Measurements from ENCODE around the gene DGKD.

The DGKD gene

DNA sequence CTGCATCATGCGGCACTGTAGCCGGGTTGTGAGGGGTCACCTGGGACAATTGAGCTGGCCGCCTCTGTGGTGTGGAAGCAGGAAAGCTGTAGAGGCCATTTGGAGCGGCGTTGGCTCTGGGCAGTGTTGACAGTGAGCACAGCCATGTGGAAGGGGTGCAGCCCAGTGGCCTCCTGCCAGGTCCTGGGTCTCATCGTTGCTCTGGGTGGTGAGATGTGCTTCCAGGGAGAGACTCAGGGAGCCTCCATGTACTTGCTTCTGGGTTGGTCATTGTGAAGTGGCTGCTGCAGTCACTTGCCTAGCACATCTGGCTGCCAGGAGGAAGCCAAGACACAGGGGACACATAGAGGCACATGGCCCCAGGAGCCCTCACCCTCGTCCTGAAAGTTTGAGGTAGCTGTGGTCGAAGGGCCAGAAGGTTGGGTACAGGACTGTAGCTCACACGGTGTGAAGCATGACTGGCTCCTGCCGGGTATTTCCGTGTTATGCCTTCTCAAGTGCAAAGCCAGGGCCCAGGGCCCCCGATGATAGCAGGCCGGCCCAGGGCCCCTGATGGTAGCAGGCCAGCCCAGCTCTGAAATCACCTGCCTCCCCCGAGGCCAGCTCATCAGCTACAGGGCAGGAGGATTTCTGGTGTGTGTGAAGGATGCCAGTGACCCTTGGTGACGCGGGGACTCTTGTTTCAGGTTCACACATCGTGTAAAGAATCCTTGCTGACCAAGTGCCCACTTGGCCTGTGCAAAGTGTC lies 82.6 kb downstream of the DGKD start:
- no peak overlapping the region for H3K4me2 ChIP-seq (ENCODE audit: insufficient read depth, low read length)

DNA sequence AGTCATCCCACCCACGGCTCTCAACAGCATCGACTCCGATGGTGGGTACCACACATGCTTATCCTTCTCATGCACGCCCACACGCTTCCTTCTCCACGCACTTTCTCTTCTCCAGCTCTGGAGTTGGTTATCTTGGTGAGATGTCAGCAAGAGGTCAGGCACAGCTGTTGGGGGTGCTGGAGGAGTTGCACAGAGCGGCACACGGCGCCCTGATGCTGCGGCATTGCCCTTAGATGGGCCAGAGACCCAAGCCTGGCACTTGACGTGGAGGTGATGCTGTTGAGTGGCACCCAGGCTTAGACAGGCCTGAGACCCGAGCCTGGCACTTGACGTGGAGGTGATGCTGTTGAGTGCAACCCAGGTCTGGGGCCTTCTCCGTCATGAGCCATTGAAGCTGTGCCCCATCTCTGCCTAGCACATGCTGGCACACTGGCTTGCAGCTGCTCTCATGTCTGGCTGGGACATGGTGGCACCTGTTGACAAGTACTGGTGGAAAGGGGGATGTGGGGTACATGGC lies 83.2 kb downstream of the DGKD start:
- 0 out of 2 replicates have a peak, but pooled peaks cover 7% of the 10 kb centered on the region for H4K20me1 ChIP-seq (ENCODE audit: insufficient read depth, low read length)
- H3K27me3 ChIP-seq (ENCODE audit: insufficient read depth, low read length, poor library complexity), result no peaks in the 10 kb centered on the region
- no peak overlapping the region for H3K4me3 ChIP-seq (ENCODE audit: low read depth in 1 of 2, low read length in 2 of 2)
- H3K4me2 ChIP-seq (ENCODE audit: insufficient read depth, low read length), result no peak overlapping the region
- no peak overlapping the region for H3K9ac ChIP-seq (ENCODE audit: low read depth, low read length)
- H2AFZ ChIP-seq (ENCODE audit: low read depth, low read length), result no peak overlapping the region
- no peaks in the 10 kb centered on the region for H3K79me2 ChIP-seq (ENCODE audit: insufficient read depth, low read length)
- H3K9me3 ChIP-seq (ENCODE audit: insufficient read depth, low read length, severe bottlenecking), result no peaks in the 10 kb centered on the region
- ATAC-seq (ENCODE audit: insufficient read depth, low read depth) (no peak), DNase-seq (no peak)
- no peaks in the 10 kb centered on the region for H3K4me1 ChIP-seq (ENCODE audit: insufficient read depth, low read length)
- TF ChIP-seq, protein P1, sequence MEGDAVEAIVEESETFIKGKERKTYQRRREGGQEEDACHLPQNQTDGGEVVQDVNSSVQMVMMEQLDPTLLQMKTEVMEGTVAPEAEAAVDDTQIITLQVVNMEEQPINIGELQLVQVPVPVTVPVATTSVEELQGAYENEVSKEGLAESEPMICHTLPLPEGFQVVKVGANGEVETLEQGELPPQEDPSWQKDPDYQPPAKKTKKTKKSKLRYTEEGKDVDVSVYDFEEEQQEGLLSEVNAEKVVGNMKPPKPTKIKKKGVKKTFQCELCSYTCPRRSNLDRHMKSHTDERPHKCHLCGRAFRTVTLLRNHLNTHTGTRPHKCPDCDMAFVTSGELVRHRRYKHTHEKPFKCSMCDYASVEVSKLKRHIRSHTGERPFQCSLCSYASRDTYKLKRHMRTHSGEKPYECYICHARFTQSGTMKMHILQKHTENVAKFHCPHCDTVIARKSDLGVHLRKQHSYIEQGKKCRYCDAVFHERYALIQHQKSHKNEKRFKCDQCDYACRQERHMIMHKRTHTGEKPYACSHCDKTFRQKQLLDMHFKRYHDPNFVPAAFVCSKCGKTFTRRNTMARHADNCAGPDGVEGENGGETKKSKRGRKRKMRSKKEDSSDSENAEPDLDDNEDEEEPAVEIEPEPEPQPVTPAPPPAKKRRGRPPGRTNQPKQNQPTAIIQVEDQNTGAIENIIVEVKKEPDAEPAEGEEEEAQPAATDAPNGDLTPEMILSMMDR (IDR thresholded peaks at IDR 0.05; ENCODE audit: borderline replicate concordance, extremely low read depth, low read length, poor library complexity, severe bottlenecking), result no peak
- no peak for TF ChIP-seq EZH2 (IDR thresholded peaks at IDR 0.05; ENCODE audit: borderline replicate concordance, low read depth, low read length, severe bottlenecking)
- peaks cover 54% of the 10 kb centered on the region for H3K36me3 ChIP-seq (ENCODE audit: insufficient read depth, low read length)
- H3K27ac ChIP-seq (ENCODE audit: low read length), result no peak overlapping the region

More for the DNA sequence above, 82.6 kb downstream of the DGKD start:
- Histone ChIP-seq H3K27me3 (ENCODE audit: insufficient read depth, low read length, poor library complexity) (no peaks in the 10 kb centered on the region), H3K9ac (ENCODE audit: low read depth, low read length) (no peak overlapping the region), H3K36me3 (ENCODE audit: insufficient read depth, low read length) (peaks cover 53% of the 10 kb centered on the region), H3K4me3 (ENCODE audit: low read depth in 1 of 2, low read length in 2 of 2) (no peak overlapping the region), H3K79me2 (ENCODE audit: insufficient read depth, low read length) (no peaks in the 10 kb centered on the region), H3K9me3 (ENCODE audit: insufficient read depth, low read length, severe bottlenecking) (no peaks in the 10 kb centered on the region), H2AFZ (ENCODE audit: low read depth, low read length) (no peak overlapping the region), H3K4me1 (ENCODE audit: insufficient read depth, low read length) (no peaks in the 10 kb centered on the region), H4K20me1 (ENCODE audit: insufficient read depth, low read length) (0 out of 2 replicates have a peak, but pooled peaks cover 7% of the 10 kb centered on the region), H3K27ac (ENCODE audit: low read length) (no peak overlapping the region)
- DNase-seq, result no peak
- no peak for ATAC-seq (ENCODE audit: insufficient read depth, low read depth)
- TF ChIP-seq, protein P1 (IDR thresholded peaks at IDR 0.05; ENCODE audit: borderline replicate concordance, extremely low read depth, low read length, poor library complexity, severe bottlenecking), result no peak
- no peak for TF ChIP-seq EZH2 (IDR thresholded peaks at IDR 0.05; ENCODE audit: borderline replicate concordance, low read depth, low read length, severe bottlenecking)

DNA sequence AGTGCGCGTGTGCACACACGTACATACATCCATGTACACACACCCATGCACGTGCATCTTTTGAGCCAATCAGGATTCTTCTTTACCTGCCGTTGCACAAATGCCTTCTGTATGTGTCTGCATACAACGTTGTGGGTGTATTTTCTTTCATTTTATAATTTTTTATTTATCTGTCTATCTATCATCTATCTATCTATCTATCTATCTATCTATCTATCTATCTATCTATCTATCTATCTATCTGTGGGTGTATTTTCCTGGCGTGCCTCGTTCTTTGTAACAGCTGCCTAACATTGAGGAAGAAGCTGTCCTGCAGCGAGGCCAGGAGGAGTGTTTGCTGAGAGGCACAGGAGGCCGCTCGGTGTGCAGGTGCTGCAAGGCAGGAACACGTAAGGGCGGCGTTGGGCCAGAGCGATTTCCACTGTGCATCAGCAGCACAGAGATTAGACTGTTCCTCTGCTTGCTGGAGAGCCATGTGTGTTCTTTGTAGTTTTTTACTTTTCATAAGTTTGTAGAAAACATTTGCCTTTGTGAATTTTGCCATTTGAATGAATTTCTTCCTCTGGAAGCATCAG lies 84.4 kb downstream of the DGKD start:
- H3K4me1 ChIP-seq (ENCODE audit: insufficient read depth, low read length), result no peaks in the 10 kb centered on the region
- DNase-seq, result no peak
- no peaks in the 10 kb centered on the region for H3K79me2 ChIP-seq (ENCODE audit: insufficient read depth, low read length)
- H3K9ac ChIP-seq (ENCODE audit: low read depth, low read length), result no peak overlapping the region
- no peak overlapping the region for H3K4me2 ChIP-seq (ENCODE audit: insufficient read depth, low read length)
- no peak overlapping the region for H3K4me3 ChIP-seq (ENCODE audit: low read depth in 1 of 2, low read length in 2 of 2)
- no peak for ATAC-seq (ENCODE audit: insufficient read depth, low read depth)
- H3K27ac ChIP-seq (ENCODE audit: low read length), result no peak overlapping the region
- peaks cover 54% of the 10 kb centered on the region for H3K36me3 ChIP-seq (ENCODE audit: insufficient read depth, low read length)
- H2AFZ ChIP-seq (ENCODE audit: low read depth, low read length), result no peak overlapping the region
- no peaks in the 10 kb centered on the region for H3K27me3 ChIP-seq (ENCODE audit: insufficient read depth, low read length, poor library complexity)
- H4K20me1 ChIP-seq (ENCODE audit: insufficient read depth, low read length), result 0 out of 2 replicates have a peak, but pooled peaks cover 7% of the 10 kb centered on the region
- TF ChIP-seq, protein P1 (IDR thresholded peaks at IDR 0.05; ENCODE audit: borderline replicate concordance, extremely low read depth, low read length, poor library complexity, severe bottlenecking), result no peak
- TF ChIP-seq EZH2 (IDR thresholded peaks at IDR 0.05; ENCODE audit: borderline replicate concordance, low read depth, low read length, severe bottlenecking), result no peak
- H3K9me3 ChIP-seq (ENCODE audit: insufficient read depth, low read length, severe bottlenecking), result no peaks in the 10 kb centered on the region
